Measurements from ENCODE around the gene ZNF654.

- TF ChIP-seq CTCF (IDR thresholded peaks at IDR 0.05): no peak
- TF ChIP-seq POLR2A (IDR thresholded peaks at IDR 0.05): no peak
- TF ChIP-seq POLR2AphosphoS5 (IDR thresholded peaks at IDR 0.05): no peak
- TF ChIP-seq EP300 (IDR thresholded peaks at IDR 0.05): no peak
These were observed 73.8 kb downstream of the ZNF654 start for GRCh38 chr3:88132894-88133293.

All from gastroesophageal sphincter (tissue), 3 donors.